Left ventricle myocardium inferior (tissue), 1 donor: ENCODE results near the gene PRDM16. TPM values are rescaled to one million over a fixed set of nuclear protein-coding genes. Genes with fewer than 3 reads are reported as not detected.

Source experiments
- DNase-seq: peaks from one replicate; pipeline ENCODE4 v3.0.0-alpha.2; 2020
- H3K27ac ChIP-seq: fragments of 200-600 bp; replicated peaks from 2 replicates; pipeline ENCODE4 v1.8.0; 2021
- H3K27me3 ChIP-seq: fragments of 200-600 bp; 2 replicates; pipeline ENCODE4 v1.8.0; 2021; ENCODE audit warnings: low read depth
- H3K36me3 ChIP-seq: fragments of 200-600 bp; 2 replicates; pipeline ENCODE4 v1.8.0; 2021
- H3K4me1 ChIP-seq: fragments of 200-600 bp; 2 replicates; pipeline ENCODE4 v1.8.0; 2021
- H3K4me3 ChIP-seq: fragments of 200-600 bp; 2 replicates; pipeline ENCODE4 v1.8.0; 2021; ENCODE audit warnings: mild to moderate bottlenecking, moderate library complexity
- H3K9me3 ChIP-seq: fragments of 200-600 bp; replicated peaks from 2 replicates; pipeline ENCODE4 v1.8.0; 2021
- intact Hi-C: fragments of 100-400 bp; cut with micrococcal nuclease; formaldehyde crosslinking; loops from one replicate; pipeline ENCODE4 v1.11.0; 2022
- total RNA-seq: library from RNA; stranded (reverse); fragmentation: NEBNext Ultra II Directional; extraction: Animal tissue kit (Norgen Biotek cat#: 25700); gene quantifications from one replicate; pipeline ENCODE4 v1.2.1, GENCODE V29; 2021
- TF ChIP-seq, protein P1 (sequence below): fragments of 200-600 bp; IDR thresholded peaks from 2 replicates; pipeline ENCODE4 v1.8.0; 2021; ENCODE audit warnings: antibody characterized with exemption, mild to moderate bottlenecking, borderline replicate concordance
- donor health status: DM: no; HTN: yes; CAD: no; lungs with severe emphysema.

The PRDM16 gene
- total RNA-seq, 1 donor from 2014 or later: 16.6 TPM

DNA sequence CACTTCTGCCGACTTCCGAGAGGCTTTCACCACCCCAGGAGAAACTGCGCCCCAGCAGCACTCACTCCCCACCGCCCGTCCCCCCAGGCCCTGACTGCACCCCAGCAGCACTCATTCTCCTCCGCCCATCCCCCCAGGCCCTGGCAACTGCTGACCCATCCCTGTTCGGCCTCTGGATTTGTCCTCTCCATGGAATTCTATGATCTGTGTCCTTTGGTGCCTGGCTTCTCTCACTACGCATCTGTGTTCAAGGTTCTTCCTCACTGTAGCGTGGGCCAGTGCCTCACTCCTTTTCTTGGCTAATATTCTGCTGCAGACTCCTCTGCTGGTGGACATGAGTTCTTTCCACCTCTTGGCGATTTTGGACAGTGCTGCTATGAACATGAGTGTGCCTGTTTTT, 263.7 kb downstream of the PRDM16 start:
- Histone ChIP-seq H3K27me3 (peaks cover 7% of the 10 kb centered on the region), H3K27ac (peak overlapping the region; percentile 84), H3K4me3 (no peak overlapping the region), H3K4me1 (peaks cover 77% of the 10 kb centered on the region), H3K9me3 (no peaks in the 10 kb centered on the region), H3K36me3 (no peaks in the 10 kb centered on the region)
- intact Hi-C loops: no loop called here
- TF ChIP-seq, protein P1, sequence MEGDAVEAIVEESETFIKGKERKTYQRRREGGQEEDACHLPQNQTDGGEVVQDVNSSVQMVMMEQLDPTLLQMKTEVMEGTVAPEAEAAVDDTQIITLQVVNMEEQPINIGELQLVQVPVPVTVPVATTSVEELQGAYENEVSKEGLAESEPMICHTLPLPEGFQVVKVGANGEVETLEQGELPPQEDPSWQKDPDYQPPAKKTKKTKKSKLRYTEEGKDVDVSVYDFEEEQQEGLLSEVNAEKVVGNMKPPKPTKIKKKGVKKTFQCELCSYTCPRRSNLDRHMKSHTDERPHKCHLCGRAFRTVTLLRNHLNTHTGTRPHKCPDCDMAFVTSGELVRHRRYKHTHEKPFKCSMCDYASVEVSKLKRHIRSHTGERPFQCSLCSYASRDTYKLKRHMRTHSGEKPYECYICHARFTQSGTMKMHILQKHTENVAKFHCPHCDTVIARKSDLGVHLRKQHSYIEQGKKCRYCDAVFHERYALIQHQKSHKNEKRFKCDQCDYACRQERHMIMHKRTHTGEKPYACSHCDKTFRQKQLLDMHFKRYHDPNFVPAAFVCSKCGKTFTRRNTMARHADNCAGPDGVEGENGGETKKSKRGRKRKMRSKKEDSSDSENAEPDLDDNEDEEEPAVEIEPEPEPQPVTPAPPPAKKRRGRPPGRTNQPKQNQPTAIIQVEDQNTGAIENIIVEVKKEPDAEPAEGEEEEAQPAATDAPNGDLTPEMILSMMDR: no peak
- no peak for DNase-seq

DNA sequence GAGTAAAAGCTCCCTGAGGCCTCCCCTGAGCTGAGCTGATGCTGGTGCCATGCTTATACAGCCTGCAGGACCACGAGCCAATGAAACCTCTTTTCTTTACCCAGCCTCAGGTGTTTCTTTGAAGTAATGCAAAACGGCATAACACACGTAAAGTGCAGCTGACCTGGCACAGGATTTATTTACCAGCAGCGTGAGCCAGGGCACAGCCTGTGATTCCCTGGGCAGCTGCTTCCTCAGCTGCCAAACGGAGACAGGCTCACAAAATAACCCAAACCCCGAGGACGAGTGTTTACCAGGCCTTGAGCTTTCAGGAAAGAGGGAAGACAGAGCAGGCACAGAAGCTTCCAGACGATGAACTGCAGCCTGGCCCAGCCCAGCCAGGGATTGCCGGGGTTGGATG, 264.9 kb downstream of the PRDM16 start:
- DNase-seq: no peak
- Histone ChIP-seq H3K9me3 (no peaks in the 10 kb centered on the region), H3K4me1 (peaks cover 78% of the 10 kb centered on the region), H3K27ac (peak overlapping the region; percentile 84), H3K36me3 (no peaks in the 10 kb centered on the region), H3K27me3 (peaks cover 9% of the 10 kb centered on the region), H3K4me3 (no peak overlapping the region)
- TF ChIP-seq, protein P1: no peak
- intact Hi-C loops: no loop called here

DNA sequence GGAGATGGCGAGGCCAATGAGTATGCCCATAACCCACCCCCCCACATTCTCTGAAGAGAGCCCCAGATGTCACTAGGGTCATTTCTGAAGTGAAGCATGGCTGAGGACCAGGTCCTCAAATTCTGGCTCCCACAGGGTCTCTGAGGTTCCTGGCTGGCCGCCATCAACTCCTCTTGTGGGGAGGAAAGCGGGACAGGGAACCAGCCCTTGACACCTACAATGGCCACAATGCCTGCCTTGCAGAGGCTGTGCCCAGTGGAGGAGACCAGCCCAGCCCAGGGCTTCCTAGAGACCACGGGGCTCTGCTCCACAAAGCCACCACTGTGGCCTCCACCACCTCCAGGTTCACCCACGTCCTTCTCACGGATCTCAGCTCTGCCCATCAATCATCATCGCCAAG, 265.4 kb downstream of the PRDM16 start:
- H3K4me1 ChIP-seq: peaks cover 77% of the 10 kb centered on the region
- peak overlapping the region; percentile 84 for H3K27ac ChIP-seq
- no peaks in the 10 kb centered on the region for H3K9me3 ChIP-seq
- peaks cover 14% of the 10 kb centered on the region for H3K27me3 ChIP-seq
- no peaks in the 10 kb centered on the region for H3K36me3 ChIP-seq
- H3K4me3 ChIP-seq: no peak overlapping the region
- TF ChIP-seq, protein P1: no peak
- no peak for DNase-seq
- intact Hi-C loops: no loop called here

DNA sequence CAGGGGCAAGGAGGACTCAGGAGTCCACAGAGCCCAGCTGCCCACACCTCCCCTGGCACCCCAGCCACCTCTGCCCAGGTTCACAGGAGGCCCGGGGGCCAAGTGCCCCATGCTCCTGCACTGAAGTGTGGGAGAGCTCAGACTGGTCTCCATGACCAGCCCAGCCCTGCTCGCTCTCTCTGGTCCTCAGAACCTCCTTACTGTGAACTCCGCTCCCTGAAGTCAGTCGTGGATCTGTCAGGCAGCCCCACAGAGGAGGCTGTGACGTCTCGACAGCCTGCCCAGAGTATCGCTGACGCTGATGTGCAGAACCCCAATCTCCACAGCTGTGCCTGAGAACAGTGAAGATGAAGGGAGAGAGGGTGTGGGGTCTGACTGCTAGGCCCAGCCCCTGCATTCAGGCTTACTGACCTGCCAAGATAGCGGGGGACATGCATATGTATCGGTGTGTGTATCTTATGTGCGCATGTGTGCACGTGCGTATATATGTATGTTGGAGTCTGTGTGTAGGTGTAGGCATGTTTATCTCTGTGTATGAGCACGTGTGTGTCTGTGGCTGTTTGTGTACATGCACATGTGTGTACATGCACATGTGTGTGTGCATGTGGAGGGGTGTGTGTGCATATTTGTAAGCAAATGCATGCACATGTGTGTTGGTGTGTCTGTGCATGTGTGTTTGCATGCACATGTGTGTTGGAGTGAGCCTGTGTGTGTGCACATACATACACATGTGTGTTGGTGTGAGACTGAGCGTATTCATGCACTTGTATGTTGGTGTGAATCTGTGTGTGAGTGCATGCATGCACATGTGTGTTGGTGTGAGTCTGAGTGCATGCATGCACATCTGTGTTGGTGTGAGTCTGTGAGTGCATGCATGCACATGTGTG, 267.0 kb downstream of the PRDM16 start:
- Histone ChIP-seq H3K4me3 (no peak overlapping the region), H3K27me3 (peaks cover 18% of the 10 kb centered on the region), H3K36me3 (no peaks in the 10 kb centered on the region), H3K27ac (no peak overlapping the region), H3K4me1 (peaks cover 61% of the 10 kb centered on the region), H3K9me3 (no peaks in the 10 kb centered on the region)
- TF ChIP-seq, protein P1: no peak
- intact Hi-C loops: no loop called here
- no peak for DNase-seq

DNA sequence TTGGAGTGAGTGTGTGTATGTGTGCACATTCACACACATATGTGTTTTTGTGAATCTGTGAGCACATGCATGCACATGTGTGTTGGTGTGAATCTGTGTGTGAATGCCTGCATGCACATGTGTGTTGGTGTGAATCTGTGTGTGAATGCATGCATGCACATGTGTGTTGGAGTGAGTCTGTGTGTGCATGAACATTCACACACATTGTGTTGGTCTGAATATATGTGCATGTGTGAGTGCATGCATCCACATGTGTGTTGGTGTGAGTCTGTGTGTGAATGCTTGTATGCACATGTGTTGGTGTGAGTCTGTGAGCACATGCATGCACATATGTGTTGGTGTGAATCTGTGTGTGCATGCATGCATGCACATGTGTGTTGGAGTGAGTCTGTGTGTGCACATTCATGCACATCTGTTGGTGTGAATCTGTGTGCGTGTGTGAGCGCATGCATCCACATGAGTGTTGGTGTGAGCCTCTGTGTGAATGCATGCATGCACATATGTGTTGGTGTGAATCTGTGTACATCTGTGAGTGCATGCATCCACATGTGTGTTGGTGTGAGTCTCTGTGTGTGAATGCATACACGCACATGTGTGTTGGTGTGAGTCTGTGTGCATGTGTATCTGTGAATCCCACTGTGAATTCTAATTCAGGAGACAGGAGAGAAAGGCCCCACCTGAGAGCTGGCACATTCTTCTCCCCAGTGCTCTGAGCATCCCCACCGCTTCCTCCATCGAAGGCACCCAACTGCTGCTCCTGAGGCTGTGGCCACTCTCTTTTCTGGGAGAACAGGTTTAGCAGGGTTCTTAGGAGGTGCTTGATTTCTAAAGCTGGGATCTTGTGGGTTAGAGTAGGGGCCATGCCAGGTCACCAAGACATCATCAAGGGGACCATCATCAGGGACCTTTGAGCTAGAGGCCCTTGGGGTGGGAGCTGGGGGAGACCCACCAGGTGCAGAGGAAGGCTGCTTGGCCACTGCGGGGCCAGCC, 267.9 kb downstream of the PRDM16 start:
- DNase-seq: no peak
- intact Hi-C loops: no loop called here
- no peak overlapping the region for H3K27ac ChIP-seq

More for the DNA sequence above, 267.9 kb downstream of the PRDM16 start:
- H3K9me3 ChIP-seq: no peaks in the 10 kb centered on the region
- TF ChIP-seq, protein P1: no peak
- peaks cover 16% of the 10 kb centered on the region for H3K27me3 ChIP-seq
- H3K4me3 ChIP-seq: no peak overlapping the region
- H3K36me3 ChIP-seq: no peaks in the 10 kb centered on the region
- H3K4me1 ChIP-seq: peaks cover 54% of the 10 kb centered on the region
